ENCODE data around the gene CYTH2. TPM values are rescaled to one million over a fixed set of nuclear protein-coding genes. Genes with fewer than 3 reads are reported as not detected.

The CYTH2 gene
- polyA plus RNA-seq, 2 of the 4 experiments (the other 2 are of a cell fraction): 33.4 to 50.5 TPM

- no peak for ATAC-seq
- CTCF ChIA-PET: interaction anchor here (0.6 to 4.6 kb wide), 25 partner anchors 9 to 162 kb away, joined by 3 to 30 read pairs (median 8); partner anchors contain the start of genes KCNJ14, KDELR1, SYNGR4 and TMEM143
- Histone ChIP-seq H3K27ac (peak overlapping the region; percentile 90 to 91), H3K4me2 (peak overlapping the region; percentile 99), H3K4me1 (peaks cover 23% of the 10 kb centered on the region), H3K4me3 (peak overlapping the region; percentile 81), H3K9me3 (no peaks in the 10 kb centered on the region)
- 76% methylated on average over 7 of the region's 7 CpGs for WGBS (ENCODE audit: missing lambda C conversion rate)
- DNase-seq (ENCODE audit: low read depth in 1 of 2, low spot score in 1 of 2): no peak
- TF ChIP-seq HOXB5 (CRISPR knock-in tag; IDR thresholded peaks at IDR 0.05): no peak
- TF ChIP-seq NR3C1 (IDR thresholded peaks at IDR 0.05): no peak
- no peak for TF ChIP-seq ZSCAN20 (CRISPR knock-in tag; IDR thresholded peaks at IDR 0.05)
- no peak for TF ChIP-seq KDM1A (IDR thresholded peaks at IDR 0.05; ENCODE audit: low read depth)
- TF ChIP-seq RCOR1 (IDR thresholded peaks at IDR 0.05; ENCODE audit: low read depth, low read length): no peak
- no peak for TF ChIP-seq TP53 (CRISPR knock-in tag; IDR thresholded peaks at IDR 0.05)
- no peak for TF ChIP-seq REST (IDR thresholded peaks at IDR 0.05)
- no peak for TF ChIP-seq KDM5A (IDR thresholded peaks at IDR 0.05)
- TF ChIP-seq HES2 (IDR thresholded peaks at IDR 0.05): no peak
- TF ChIP-seq HMGXB4 (CRISPR knock-in tag; IDR thresholded peaks at IDR 0.05; ENCODE audit: borderline replicate concordance): no peak
- no peak for TF ChIP-seq BHLHE40 (IDR thresholded peaks at IDR 0.05; ENCODE audit: low read depth, low read length)
- TF ChIP-seq HDAC2 (IDR thresholded peaks at IDR 0.05): no peak
- no peak for TF ChIP-seq GATA3 (IDR thresholded peaks at IDR 0.05; ENCODE audit: borderline replicate concordance)
- no peak for TF ChIP-seq CTCF (IDR thresholded peaks at IDR 0.05)
- TF ChIP-seq SREBF2 (IDR thresholded peaks at IDR 0.05): no peak
- TF ChIP-seq FOSL2 (IDR thresholded peaks at IDR 0.05): no peak
- TF ChIP-seq FOSL2 (CRISPR knock-in tag; IDR thresholded peaks at IDR 0.05): no peak
- TF ChIP-seq HOXB13 (CRISPR knock-in tag; IDR thresholded peaks at IDR 0.05; ENCODE audit: low read depth): no peak
- TF ChIP-seq FOSB (CRISPR knock-in tag; IDR thresholded peaks at IDR 0.05): no peak
- TF ChIP-seq ESRRA (IDR thresholded peaks at IDR 0.05; ENCODE audit: borderline replicate concordance, low read length): no peak
- POLR2A ChIA-PET: interaction anchor here (0.5 to 2.0 kb wide), 7 partner anchors 9 to 138 kb away, joined by 3 to 6 read pairs (median 3); partner anchors contain the start of gene KCNJ14
- no peak for FAIRE-seq
Measured at GRCh38 chr19:48446579-48446978, 22.6 kb upstream of the CYTH2 start.

- CTCF ChIA-PET: interaction anchor here (0.6 to 4.5 kb wide), 10 partner anchors 9 to 141 kb away, joined by 3 to 15 read pairs (median 4); partner anchors contain the start of gene KDELR1
- POLR2A ChIA-PET: no interaction called here
- no peak for ATAC-seq
- Histone ChIP-seq H3K4me2 (no peak overlapping the region), H3K9me3 (no peaks in the 10 kb centered on the region), H3K4me3 (no peak overlapping the region), H3K4me1 (peaks cover 23% of the 10 kb centered on the region), H3K27ac (no peak overlapping the region)
- DNase-seq (ENCODE audit: low read depth in 1 of 2, low spot score in 1 of 2): no peak
- no peak for FAIRE-seq
- peak; percentile 52; the same call in 1 of the 2 replicates for TF ChIP-seq FOSB (CRISPR knock-in tag; IDR thresholded peaks at IDR 0.05)
- TF ChIP-seq GATA3 (IDR thresholded peaks at IDR 0.05; ENCODE audit: borderline replicate concordance): no peak
- whole genome bisulfite sequencing (ENCODE audit: missing lambda C conversion rate): 93% methylated on average over 4 of the region's 4 CpGs
Measured at GRCh38 chr19:48448563-48448962, 20.6 kb upstream of the CYTH2 start.

All from A549 (cell line).